ENCODE measurements around the gene CLDN7.

Gene CLDN7

GRCh38 chr17:7262192-7262934 lies at the start of gene CLDN7:
CLDN7 (minus strand) TSS chr17:7262478; CDS start chr17:7262043, 435 bp downstream.
- DNase-seq (ENCODE audit: low read depth in 2 of 2): no peak

DNA sequence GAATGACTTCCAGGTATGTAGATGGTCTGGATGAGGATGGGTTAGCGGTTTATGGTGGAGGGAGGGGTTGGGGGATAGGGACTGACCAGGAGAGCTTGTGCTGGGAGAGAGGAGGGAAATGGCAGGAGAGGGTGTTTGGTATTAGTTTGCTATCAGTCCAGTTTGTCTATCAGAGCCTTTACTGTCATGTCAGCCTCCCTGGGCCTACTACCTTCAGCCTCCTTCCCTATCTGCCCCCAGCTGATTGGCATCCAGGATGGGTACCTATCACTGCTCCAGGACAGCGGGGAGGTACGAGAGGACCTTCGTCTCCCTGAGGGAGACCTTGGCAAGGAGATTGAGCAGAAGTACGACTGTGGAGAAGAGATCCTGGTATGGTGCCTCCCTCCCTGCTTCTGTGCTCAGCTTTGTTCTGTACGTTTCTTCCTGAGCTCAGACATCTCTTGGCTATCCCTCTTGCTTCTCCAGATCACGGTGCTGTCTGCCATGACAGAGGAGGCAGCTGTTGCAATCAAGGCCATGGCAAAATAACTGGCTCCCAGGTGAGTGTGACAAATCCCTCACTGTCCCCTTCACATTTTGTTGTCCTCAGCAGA lies 48.9 kb upstream of the CLDN7 start:
- no peak for DNase-seq (ENCODE audit: low read depth in 2 of 2)

DNA sequence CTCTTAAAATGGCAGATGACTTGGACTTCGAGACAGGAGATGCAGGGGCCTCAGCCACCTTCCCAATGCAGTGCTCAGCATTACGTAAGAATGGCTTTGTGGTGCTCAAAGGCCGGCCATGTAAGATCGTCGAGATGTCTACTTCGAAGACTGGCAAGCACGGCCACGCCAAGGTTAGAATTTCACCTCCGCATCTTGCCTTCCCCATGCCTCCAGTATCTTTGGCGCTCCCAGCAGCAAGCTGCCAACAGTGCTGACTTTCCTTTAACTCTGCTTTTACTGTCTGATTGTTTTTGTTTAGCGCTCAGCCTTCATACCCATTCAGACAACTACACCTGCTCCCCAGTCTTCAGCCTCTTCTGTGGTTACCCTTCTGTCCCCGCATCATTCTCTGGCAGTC lies 47.4 kb upstream of the CLDN7 start:
- DNase-seq (ENCODE audit: low read depth in 2 of 2): no peak

GRCh38 chr17:7308625-7309433 lies 46.6 kb upstream of the CLDN7 start:
- DNase-seq (ENCODE audit: low read depth in 2 of 2): peak; percentile 86 to 90

DNA sequence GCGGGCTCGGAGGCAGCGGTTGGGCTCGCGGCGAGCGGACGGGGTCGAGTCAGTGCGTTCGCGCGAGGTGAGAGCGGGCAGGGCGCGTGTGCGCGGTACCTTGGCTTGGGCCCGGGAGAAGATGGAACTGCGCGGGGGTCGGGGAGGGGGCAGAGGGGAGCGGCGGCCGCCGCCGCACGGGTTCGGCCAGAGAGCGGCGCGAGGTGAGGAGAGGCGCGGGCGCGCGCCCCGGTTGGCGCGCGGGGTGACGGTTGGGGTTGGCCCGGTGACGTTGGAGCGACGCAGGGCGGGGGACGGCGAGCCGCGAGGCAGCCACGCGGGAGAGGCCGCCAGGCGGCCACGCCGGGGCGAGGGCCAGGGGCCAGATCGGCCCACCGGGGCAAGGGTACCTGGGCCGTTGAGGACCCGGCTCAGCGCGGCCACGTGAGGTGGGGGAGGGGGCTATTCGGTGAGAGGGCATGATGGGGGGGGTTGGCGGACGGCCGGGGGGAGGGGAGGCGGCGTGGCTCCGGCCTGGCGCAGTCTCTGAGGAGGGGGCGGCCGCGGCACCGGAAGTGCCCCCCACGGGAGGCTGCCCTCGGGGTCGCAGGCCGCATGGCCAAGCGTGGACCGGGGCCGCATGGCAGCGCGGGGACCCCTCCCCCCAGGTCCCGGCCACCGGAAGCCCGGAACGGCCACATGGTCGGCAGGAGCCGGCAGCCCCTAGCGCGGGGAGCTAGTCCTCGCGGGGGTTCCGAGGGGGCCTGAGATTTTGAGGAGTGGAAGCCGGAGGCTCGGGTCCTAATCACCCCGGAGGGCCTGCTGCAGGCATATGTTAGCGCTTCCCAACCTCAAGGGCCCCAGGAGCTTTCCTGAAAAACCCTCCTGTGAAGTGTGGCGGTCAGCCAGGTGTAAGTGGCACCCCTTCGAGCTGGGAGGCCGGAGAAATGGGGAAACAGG lies 45.7 kb upstream of the CLDN7 start:
- DNase-seq (ENCODE audit: low read depth in 2 of 2): peak; percentile 17 to 41

DNA sequence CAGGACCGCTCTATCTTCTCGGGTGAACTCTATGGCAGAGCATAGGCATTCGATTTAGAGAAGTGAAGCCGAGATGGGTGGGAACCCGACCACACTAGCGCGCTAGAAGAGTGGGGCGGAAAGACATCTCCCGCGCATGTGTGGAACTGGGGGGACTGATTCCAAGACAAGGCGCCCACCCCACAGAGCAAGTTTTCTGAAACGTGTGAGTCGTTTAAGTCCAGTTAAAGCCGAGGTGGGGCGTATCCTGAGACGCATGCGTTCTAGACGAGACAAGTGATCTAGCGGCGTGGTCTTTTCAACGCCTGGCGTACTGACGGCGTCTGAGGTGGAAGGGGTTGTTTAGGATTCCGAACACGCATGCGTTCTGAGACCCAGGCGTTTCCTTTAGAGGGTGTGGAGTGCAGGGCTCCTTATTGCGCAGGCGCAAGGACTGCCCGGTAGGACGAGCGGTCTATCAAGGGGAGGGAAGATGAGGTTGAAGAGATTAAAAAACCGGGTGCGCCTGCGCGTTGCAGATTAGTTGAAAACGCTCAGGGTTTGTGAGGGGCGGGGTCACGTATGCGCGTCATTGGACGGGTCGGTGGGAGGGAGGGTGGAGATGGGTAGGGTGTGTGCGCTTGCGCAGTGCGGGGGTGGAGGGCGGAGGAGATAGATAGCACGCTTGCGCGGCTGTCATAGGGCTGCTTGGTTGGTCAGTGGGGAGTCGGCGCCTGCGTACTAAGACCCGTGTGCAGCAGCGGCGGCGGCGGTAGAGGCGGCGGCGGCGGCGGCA lies 44.8 kb upstream of the CLDN7 start, which contains the start of gene EIF5A:
EIF5A (plus strand) TSS at position 718 of the 775 bp plus-strand sequence. CDS start 2,008 bp downstream, outside the sequence.
- peak; percentile 100 for DNase-seq (ENCODE audit: low read depth in 2 of 2)

DNA sequence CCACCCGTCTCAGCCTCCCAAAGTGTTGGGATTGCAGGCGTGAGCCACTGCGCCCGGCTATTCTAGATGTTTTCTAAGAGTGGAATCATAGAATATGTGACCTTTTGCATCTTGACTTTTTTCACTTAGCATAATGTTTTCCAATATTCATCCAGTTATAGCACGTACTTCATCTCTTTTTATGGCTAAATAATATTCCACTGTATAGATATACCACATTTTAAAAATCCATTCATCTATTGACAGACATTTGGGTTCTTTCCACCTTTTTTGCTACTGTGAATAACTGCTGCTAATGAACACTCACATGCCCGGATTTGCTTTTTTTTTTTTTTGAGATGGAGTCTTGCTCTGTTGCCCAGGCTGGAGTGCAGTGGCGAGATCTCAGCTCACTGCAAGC lies 41.9 kb upstream of the CLDN7 start:
- no peak for DNase-seq (ENCODE audit: low read depth in 2 of 2)

GRCh38 chr17:7296189-7296861 lies 34.0 kb upstream of the CLDN7 start:
- peak in 1 of 2 donors; percentile 61 for DNase-seq (ENCODE audit: low read depth in 2 of 2)

DNA sequence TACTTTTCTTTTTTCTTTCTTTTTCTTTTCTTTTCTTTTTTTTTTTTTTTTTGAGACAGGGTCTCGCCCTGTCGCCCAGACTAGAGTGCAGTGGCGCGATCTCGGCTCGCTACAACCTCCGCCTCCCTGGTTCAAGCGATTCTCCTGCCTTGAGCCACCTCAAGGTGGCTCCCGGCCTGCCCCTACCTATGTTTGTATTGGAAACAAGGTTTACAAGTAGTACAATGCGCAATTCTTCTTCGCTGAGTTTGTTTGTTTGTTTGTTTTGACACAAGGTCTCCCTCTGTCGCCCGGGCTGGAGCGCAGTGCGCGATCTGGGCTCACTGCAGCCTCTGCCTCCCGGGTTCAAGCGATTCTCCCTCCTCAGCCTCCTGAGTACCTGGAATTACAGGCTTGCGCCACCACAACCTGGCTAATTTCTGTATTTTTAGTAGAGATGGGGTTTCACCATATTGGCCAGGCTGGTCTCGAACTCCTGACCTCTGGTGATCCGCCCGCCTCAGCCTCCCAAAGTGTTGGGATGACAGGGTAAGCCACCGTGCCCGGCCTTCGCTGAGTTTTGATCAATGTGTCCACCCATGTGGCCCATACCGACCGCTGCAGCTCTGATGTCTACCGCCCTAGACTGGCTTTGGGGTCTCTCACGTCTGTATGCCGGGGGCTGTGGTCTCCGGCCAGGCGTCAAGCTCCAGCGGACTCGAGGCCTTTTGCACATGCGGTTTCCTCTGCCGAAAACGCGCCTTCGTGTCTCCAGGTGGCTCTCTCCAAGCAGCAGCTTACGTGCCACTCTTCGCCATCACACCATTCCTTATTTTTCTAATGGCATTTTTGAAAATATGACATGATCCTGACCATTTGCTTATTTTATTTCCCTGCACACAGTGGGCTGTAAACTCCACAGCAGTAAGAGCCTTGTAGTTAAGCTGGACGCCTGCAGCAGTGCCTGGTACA lies 33.2 kb upstream of the CLDN7 start:
- no peak for DNase-seq (ENCODE audit: low read depth in 2 of 2)

DNA sequence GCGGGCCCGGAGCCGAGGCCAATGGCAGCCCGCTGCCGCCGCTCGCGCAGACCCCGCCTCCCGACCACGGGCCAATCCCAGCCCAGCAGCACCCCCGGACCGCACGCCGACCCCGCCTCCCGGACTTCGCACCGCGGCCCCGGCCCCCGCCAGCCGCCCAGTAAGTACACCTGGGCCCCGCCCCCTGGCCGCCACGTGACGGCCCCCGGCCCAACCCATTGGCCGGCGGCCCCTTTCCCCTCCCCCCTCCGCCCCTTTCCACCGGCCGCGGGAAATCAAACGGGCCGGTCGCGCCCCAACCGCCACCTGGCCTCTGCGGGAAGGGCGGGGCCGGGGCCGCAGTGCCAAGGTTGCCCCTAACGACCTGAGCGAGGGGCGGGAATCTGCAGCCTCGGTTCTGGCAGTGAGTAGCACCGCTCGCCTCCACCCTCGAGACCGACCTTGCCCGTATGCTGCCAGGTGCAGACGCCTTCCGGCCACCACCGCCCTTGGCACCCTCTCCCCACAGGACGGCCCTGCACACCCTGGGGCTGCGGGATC lies 32.4 kb upstream of the CLDN7 start, which contains the start of gene YBX2:
YBX2 (minus strand) TSS at position 26 of the 540 bp plus-strand sequence. CDS start 139 bp downstream, outside the sequence.
- peak; percentile 60 to 76 for DNase-seq (ENCODE audit: low read depth in 2 of 2)

GRCh38 chr17:7293816-7294613 lies 31.7 kb upstream of the CLDN7 start:
- DNase-seq (ENCODE audit: low read depth in 2 of 2): no peak

DNA sequence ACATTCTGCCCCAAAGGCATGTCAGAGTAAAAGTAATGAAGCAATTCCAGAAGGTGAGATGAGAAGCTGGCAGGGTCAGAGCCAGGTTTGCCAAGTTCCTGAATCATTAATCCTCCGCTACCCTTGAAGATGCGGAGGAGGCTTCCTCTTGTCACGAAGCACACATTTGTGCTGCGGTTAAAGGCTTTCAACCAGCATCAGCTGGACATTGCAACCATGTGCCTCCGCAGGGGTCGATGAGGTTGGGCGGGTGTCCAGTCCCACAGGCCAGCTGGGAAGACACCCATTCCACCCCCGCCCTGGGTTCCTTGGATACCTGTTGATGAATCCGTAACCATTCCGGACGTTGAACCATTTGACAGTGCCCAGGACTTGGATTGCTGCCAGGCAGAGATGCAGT lies 30.9 kb upstream of the CLDN7 start:
- DNase-seq (ENCODE audit: low read depth in 2 of 2): no peak

- no peak for DNase-seq (ENCODE audit: low read depth in 2 of 2)
Observed at GRCh38 chr17:7292729-7293128, 30.5 kb upstream of the CLDN7 start.

DNA sequence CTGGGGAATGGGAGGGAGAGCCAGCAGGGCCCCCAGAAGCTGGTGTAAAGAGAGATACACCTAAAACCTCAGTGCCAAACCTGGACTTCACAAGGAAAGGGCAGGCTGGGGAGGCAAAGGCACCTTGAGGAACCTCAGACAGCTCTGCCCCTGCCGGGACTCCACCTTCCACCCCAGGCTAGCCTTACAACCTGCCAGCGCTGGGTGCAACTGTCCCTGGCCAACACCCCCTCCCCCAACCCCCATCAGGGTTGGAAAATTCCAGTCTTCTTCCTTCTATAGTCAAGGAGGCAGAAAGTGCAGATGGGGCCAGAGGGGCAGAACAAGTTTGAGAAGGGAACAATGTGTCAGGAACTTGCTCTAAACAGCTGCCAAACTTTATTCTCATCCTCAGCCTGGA lies 29.9 kb upstream of the CLDN7 start:
- DNase-seq (ENCODE audit: low read depth in 2 of 2): no peak

GRCh38 chr17:7290685-7291084 lies 28.4 kb upstream of the CLDN7 start:
- DNase-seq (ENCODE audit: low read depth in 2 of 2): no peak

- no peak for DNase-seq (ENCODE audit: low read depth in 2 of 2)
Observed at GRCh38 chr17:7290166-7290565, 27.9 kb upstream of the CLDN7 start.

GRCh38 chr17:7289256-7290032 lies 27.2 kb upstream of the CLDN7 start:
- DNase-seq (ENCODE audit: low read depth in 2 of 2): no peak

Data from stimulated activated CD8-positive, alpha-beta memory T cell treated with anti-CD3 and anti-CD28 coated beads, Interleukin-7, amount 100 ng/mL, for 4 hours (primary cell).